ENCODE data around the gene C19orf67. TPM values are rescaled to one million over a fixed set of nuclear protein-coding genes. Genes with fewer than 3 reads are reported as not detected.

Gene C19orf67
- total RNA-seq, 3 donors from 2014 or later = 0.27 TPM; not detected in 2

DNA sequence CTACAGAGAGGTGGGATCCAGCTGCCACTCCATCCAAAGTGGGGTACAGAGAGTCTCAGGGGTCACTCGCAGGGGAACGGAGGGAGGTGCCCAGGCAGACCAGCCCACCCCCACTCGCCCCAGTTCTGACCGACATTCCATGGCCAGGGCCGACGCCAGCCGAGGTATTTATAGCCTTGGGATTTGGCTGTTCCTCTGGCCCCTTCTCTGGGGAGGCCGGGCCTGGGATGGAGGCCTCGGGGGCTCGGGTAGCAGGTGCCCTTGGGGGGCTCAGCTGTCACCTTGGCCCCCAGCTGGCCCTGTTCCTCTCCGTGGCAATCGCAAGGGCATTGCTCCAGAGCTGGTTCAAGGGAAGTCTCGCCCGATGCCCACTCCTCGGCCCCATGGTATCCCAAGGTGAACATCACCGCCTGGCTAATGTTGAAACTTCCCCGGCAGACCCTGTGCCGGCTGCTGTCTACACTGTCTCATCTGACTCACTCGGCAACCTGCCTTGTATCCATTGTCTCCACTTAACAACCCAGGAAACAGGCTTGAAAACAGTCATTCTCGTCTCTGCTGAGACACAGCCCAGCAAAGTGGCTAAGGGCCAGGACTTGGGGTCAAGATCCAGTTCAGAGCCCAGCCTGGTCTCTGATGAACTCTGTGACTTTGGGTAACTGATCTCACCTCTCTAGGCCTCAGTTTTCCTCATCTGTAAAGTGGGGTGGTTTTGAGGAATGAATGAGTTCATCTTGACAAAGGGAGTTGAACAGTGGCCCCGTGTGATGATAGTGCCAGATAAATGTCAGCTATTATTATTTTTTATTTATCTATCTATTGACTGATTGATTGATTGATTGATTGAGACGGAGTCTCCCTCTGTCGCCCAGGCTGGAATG lies 22.2 kb upstream of the C19orf67 start:
- intact Hi-C loops (cut with DNase I, micrococcal nuclease) = no loop called here
- DNase-seq (no peak), ATAC-seq (peak; percentile 35)
- TF ChIP-seq, protein P1, sequence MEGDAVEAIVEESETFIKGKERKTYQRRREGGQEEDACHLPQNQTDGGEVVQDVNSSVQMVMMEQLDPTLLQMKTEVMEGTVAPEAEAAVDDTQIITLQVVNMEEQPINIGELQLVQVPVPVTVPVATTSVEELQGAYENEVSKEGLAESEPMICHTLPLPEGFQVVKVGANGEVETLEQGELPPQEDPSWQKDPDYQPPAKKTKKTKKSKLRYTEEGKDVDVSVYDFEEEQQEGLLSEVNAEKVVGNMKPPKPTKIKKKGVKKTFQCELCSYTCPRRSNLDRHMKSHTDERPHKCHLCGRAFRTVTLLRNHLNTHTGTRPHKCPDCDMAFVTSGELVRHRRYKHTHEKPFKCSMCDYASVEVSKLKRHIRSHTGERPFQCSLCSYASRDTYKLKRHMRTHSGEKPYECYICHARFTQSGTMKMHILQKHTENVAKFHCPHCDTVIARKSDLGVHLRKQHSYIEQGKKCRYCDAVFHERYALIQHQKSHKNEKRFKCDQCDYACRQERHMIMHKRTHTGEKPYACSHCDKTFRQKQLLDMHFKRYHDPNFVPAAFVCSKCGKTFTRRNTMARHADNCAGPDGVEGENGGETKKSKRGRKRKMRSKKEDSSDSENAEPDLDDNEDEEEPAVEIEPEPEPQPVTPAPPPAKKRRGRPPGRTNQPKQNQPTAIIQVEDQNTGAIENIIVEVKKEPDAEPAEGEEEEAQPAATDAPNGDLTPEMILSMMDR (IDR thresholded peaks at IDR 0.05) = no peak
- no peak overlapping the region for H3K4me3 ChIP-seq
- H3K9me3 ChIP-seq = no peaks in the 10 kb centered on the region
- H3K4me1 ChIP-seq (ENCODE audit: low read depth) = peaks cover 24% of the 10 kb centered on the region
- no peaks in the 10 kb centered on the region for H3K36me3 ChIP-seq (ENCODE audit: low read depth)

DNA sequence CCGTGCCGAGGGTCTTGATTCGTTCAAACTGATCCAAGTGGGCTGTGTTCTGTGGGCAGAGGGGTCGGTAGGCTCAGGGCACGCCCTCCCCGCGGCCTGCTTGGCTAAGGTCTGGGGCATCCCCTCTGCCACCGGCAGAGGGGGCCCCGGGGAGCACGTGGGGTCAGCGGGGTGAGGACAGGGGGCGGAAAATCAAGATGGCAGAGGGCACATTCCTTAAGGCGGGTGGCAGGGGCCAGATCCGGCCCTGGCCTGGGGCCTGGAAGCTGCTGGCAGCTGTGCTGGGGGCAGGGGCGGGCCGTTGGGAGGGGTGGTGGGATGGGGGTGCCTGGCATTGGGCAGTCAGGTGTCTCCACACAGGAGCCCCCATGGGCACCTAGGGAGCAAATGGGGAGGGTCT lies 21.3 kb upstream of the C19orf67 start:
- Histone ChIP-seq H3K4me3 (no peak overlapping the region), H3K36me3 (ENCODE audit: low read depth) (no peaks in the 10 kb centered on the region), H3K9me3 (no peaks in the 10 kb centered on the region), H3K4me1 (ENCODE audit: low read depth) (peaks cover 17% of the 10 kb centered on the region)
- DNase-seq (no peak), ATAC-seq (no peak)
- intact Hi-C loops (cut with DNase I, micrococcal nuclease) = no loop called here
- TF ChIP-seq, protein P1 (IDR thresholded peaks at IDR 0.05) = no peak

DNA sequence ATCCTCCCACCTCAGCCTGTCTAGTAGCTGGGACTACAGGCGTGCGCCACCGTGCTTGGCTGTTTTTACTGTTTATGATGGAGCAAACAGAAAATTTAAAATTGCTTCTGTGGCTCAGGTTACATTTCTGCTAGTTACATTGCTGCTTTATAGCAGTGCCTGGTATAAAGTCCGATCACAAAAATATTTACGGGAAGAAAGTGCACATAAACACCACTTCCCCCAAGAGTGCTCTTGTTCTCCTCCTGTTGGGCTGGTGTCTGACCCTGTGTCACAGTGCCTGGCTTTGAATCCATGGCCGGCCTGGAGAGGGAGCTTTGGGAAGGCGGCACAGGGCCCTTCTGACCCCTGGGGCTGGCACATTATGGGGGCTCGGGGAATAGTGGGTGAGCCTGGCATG lies 20.1 kb upstream of the C19orf67 start:
- intact Hi-C loops (cut with DNase I, micrococcal nuclease) = no loop called here
- no peaks in the 10 kb centered on the region for H3K36me3 ChIP-seq (ENCODE audit: low read depth)
- H3K4me3 ChIP-seq = no peak overlapping the region
- TF ChIP-seq, protein P1 (IDR thresholded peaks at IDR 0.05) = no peak
- no peaks in the 10 kb centered on the region for H3K9me3 ChIP-seq
- DNase-seq (no peak), ATAC-seq (peak; percentile 90)
- H3K4me1 ChIP-seq (ENCODE audit: low read depth) = peaks cover 17% of the 10 kb centered on the region

DNA sequence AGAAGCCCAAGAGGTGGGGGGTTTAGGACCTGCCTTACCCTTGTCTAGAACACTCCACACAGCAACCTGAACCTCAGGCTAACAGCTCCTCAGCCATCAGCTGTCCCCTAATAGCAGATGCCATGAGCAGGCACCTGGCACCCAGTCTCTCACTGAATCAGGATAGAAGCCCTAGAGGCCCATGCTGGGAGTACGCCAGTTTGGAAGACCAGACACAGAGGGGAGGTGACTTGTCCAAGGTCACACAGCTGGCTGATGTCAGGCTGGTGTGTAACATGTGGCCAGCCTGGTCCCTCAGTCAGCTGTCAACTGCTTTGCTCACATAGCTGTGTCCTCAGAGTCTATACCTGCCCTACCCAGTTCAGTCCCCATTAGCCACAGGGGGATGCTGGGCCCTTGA lies 17.7 kb upstream of the C19orf67 start:
- H3K9me3 ChIP-seq = no peaks in the 10 kb centered on the region
- no peaks in the 10 kb centered on the region for H3K36me3 ChIP-seq (ENCODE audit: low read depth)
- no peak overlapping the region for H3K4me3 ChIP-seq
- TF ChIP-seq, protein P1 (IDR thresholded peaks at IDR 0.05) = no peak
- DNase-seq (no peak), ATAC-seq (no peak)
- intact Hi-C loops (cut with DNase I, micrococcal nuclease) = no loop called here
- H3K4me1 ChIP-seq (ENCODE audit: low read depth) = peaks cover 17% of the 10 kb centered on the region

DNA sequence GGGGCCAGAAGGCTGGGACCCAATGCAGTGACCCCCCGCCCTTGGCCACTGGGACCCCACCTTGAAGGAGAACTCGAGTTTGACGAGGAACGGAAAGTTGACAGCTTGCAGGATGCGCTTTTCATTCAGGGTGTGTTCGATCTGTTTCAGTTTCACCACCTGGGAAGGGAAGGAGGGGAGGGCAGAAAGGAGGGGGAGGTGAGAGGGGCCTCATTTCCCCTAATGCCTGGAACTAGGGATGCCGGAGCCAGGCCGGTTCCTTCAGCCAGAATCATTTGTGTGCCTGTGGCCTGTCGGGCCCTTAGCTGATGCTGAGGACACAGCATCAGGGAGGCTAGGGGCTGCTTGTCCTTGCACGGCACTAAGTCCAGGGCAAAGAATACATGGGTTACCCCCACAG lies 17.2 kb upstream of the C19orf67 start:
- Histone ChIP-seq H3K36me3 (ENCODE audit: low read depth) (no peaks in the 10 kb centered on the region), H3K4me3 (no peak overlapping the region), H3K9me3 (no peaks in the 10 kb centered on the region), H3K4me1 (ENCODE audit: low read depth) (peaks cover 14% of the 10 kb centered on the region)
- ATAC-seq (no peak), DNase-seq (no peak)
- intact Hi-C loops (cut with DNase I, micrococcal nuclease) = no loop called here
- TF ChIP-seq, protein P1 (IDR thresholded peaks at IDR 0.05) = no peak
